ENCODE data around the gene SDK1. TPM values are rescaled to one million over a fixed set of nuclear protein-coding genes. Genes with fewer than 3 reads are reported as not detected.

SDK1 gene
- total and polyA plus RNA-seq, 2 of the 8 experiments (the other 6 are each of a cell fraction or from before 2014, with no cell fraction given): 3.3 to 7.2 TPM

GRCh38 chr7:3495954-3496353, 194.9 kb downstream of the SDK1 start:
- FAIRE-seq (no peak), DNase-seq (ENCODE audit: low read depth in 1 of 2, low spot score in 2 of 2) (no peak)
- Histone ChIP-seq H4K20me1 (replicated peaks in 1 of 2; ENCODE audit: control insufficient read depth in 1 of 2, insufficient read depth in 2 of 2, low read length in 2 of 2) (no peaks in the 10 kb centered on the region), H3K56ac (replicated peaks; ENCODE audit: insufficient read length, low read depth, low read length) (no peak overlapping the region), H2BK12ac (ENCODE audit: low read depth, low read length) (no peak overlapping the region), H3K79me2 (ENCODE audit: control insufficient read depth in 1 of 2, insufficient read depth in 2 of 2, low read length in 2 of 2) (no peaks in the 10 kb centered on the region), H3K9me3 (ENCODE audit: insufficient read depth in 2 of 2, low read depth in 1 of 2, low read length in 1 of 2) (peaks cover 4 to 7% of the 10 kb centered on the region in 2 experiments; a peak in 1 of 4 replicates), H3K14ac (ENCODE audit: insufficient read length) (no peak overlapping the region), H4K91ac (replicated peaks; ENCODE audit: insufficient read length, low read length) (no peak overlapping the region), H3K27me3 (replicated peaks in 1 of 4; ENCODE audit: control insufficient read depth in 3 of 4, extremely low read depth in 1 of 4, insufficient read depth in 3 of 4, low read length in 3 of 4) (no peaks in the 10 kb centered on the region; a peak in 1 of 7 replicates), H3K79me1 (ENCODE audit: low read depth, low read length) (no peaks in the 10 kb centered on the region), H3K4me3 (ENCODE audit: extremely low read depth in 1 of 4, insufficient read depth in 2 of 4, low read depth in 3 of 4, low read length in 4 of 4) (no peak overlapping the region), H2AFZ (ENCODE audit: low read length) (no peak overlapping the region), H3K23me2 (ENCODE audit: low read depth, low read length) (no peaks in the 10 kb centered on the region), H2BK5ac (ENCODE audit: low read depth, low read length) (no peak overlapping the region), H2AK5ac (ENCODE audit: low read depth, low read length) (no peak overlapping the region), H2BK20ac (ENCODE audit: low read length) (no peak overlapping the region), H3K27ac (ENCODE audit: low read depth, low read length) (no peak overlapping the region), H3K4me2 (ENCODE audit: insufficient read depth in 1 of 2, low read depth in 2 of 2, low read length in 2 of 2) (no peak overlapping the region), H2BK120ac (replicated peaks; ENCODE audit: low read depth, low read length) (no peak overlapping the region), H4K5ac (ENCODE audit: insufficient read length, low read depth, low read length) (no peak overlapping the region), H3K18ac (ENCODE audit: extremely low read depth, low read length) (no peak overlapping the region), H4K8ac (ENCODE audit: extremely low read depth, insufficient read depth, low read length) (no peak overlapping the region), H3K9ac (replicated peaks in 1 of 4; ENCODE audit: extremely low read depth in 1 of 4, low read depth in 3 of 4, low read length in 3 of 4) (no peak overlapping the region), H3K4me1 (replicated peaks in 1 of 4; ENCODE audit: control insufficient read depth in 3 of 4, insufficient read depth in 4 of 4, low read length in 3 of 4) (peaks cover 0 to 2% (median 0%) of the 10 kb centered on the region in 4 experiments; a peak in 2 of 7 replicates), H3K36me3 (ENCODE audit: control insufficient read depth in 2 of 4, insufficient read depth in 4 of 4, low read length in 3 of 4) (no peaks in the 10 kb centered on the region), H3K23ac (ENCODE audit: insufficient read length) (no peak overlapping the region), H3K4ac (replicated peaks; ENCODE audit: insufficient read length, low read depth, low read length) (no peak overlapping the region), H2BK15ac (ENCODE audit: low read length) (no peak overlapping the region)
- WGBS, 2 experiments (ENCODE audit: extremely low coverage in 1 of 2, insufficient coverage in 1 of 2, insufficient read length in 1 of 2, insufficient replicate concordance in 2 of 2, low coverage in 1 of 2, low lambda C conversion rate in 2 of 2, missing lambda C conversion rate in 1 of 2): 84% methylated on average over 5 of the region's 5 CpGs; no CpG with 5 or more reads in 1 of the 2 experiments
- POLR2A ChIA-PET (ENCODE audit: partially characterized antibody): no interaction called here
- TF ChIP-seq USF2 (IDR thresholded peaks at IDR 0.05; ENCODE audit: low read length) (no peak), ATF3 (IDR thresholded peaks at IDR 0.05; ENCODE audit: insufficient read depth, low read depth, low read length) (no peak), PHF8 (conservative IDR thresholded peaks at IDR 0.05; ENCODE audit: low read depth, low read length) (no peak), TAF1 (IDR thresholded peaks at IDR 0.05; ENCODE audit: low read depth, low read length) (no peak), JUN (IDR thresholded peaks at IDR 0.05; ENCODE audit: low read depth, low read length) (no peak), RNF2 (IDR thresholded peaks at IDR 0.05; ENCODE audit: borderline replicate concordance, low read depth, low read length, missing control alignments, poor library complexity, severe bottlenecking) (no peak), HDAC6 (IDR thresholded peaks at IDR 0.05; ENCODE audit: low read depth, low read length) (no peak), TAF7 (optimal IDR thresholded peaks at IDR 0.05; ENCODE audit: borderline replicate concordance, low read depth, low read length) (no peak), GABPA (IDR thresholded peaks at IDR 0.05; ENCODE audit: borderline replicate concordance, insufficient read depth, low read length) (no peak), BCL11A (IDR thresholded peaks at IDR 0.05; ENCODE audit: low read depth in 2 of 2, low read length in 2 of 2) (no peak), CHD1 (IDR thresholded peaks at IDR 0.05; ENCODE audit: low read depth, low read length) (no peak), BACH1 (IDR thresholded peaks at IDR 0.05; ENCODE audit: low read length) (no peak), SIX5 (IDR thresholded peaks at IDR 0.05; ENCODE audit: low read depth, low read length) (no peak)
- CTCF ChIA-PET (ENCODE audit: partially characterized antibody): interaction anchor here (1.1 to 2.0 kb wide), 2 partner anchors 14 to 75 kb away, joined by 3 to 8 read pairs; no protein-coding TSS in a partner anchor
